Muscle of back (tissue), 11 donors: ENCODE measurements around the gene AREG. TPM values are rescaled to one million over a fixed set of nuclear protein-coding genes. Genes with fewer than 3 reads are reported as not detected.

Source experiments
- DNase-seq, 3 donors: peaks; one replicate each; pipeline versions ENCODE4 v3.0.0 to v3.0.0-alpha.2; 2013
- polyA plus RNA-seq, 10 donors: library from polyadenylated mRNA; unstranded; fragments of 120-200 nt; gene quantifications; one replicate each; pipeline ENCODE4 v1.2.1, GENCODE V29; 2013; ENCODE audit not compliant: insufficient read length in 10 of 10

AREG gene
- polyA plus RNA-seq, 10 donors: 0.22 to 0.45 (median 0.29) TPM; not detected in 6

DNA sequence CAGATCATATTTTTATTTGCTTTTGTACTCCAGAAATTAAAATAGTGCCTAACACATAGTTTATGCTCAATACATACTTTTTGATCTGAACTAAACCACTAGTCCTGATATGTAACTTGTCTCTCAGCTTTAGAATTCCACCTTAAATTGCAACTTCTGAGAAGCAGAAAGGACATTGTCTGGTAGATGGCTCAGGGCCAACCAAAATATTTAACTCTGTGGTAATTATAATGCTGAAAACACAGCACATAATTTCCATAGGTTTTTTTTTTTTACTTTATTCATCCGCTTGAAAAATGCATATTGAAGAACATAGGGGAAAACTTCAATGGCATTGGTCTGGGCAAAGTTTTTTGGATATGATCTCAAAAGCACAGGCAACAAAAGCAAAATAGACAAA, 59.3 kb downstream of the AREG start:
- DNase-seq: peak; percentile 5 to 27 (median 23)

Other genes starting within 250 kb of the AREG start
- 1 to 10 TPM in 1 of 10 donors, under 1 TPM in 2, not detected in 7; 0.27 to 1.4 (median 0.75) TPM for gene EPGN, start 136.7 kb upstream of the AREG start, polyA plus RNA-seq
- gene EREG, start 80.0 kb upstream of the AREG start, polyA plus RNA-seq: under 1 TPM in 9 of 10 donors, not detected in 1; 0.06 to 0.24 (median 0.16) TPM